ENCODE results near the gene ABCC8. TPM values are rescaled to one million over a fixed set of nuclear protein-coding genes. Genes with fewer than 3 reads are reported as not detected.

The ABCC8 gene
- total RNA-seq, 1 experiment from 2014 or later: 0.47 TPM

Other genes with a start within 250 kb of the ABCC8 start
- gene NUCB2, start 200.1 kb downstream of the ABCC8 start, total RNA-seq (2014; rRNA removed; shearing (Covaris generic)): 5.6 and 19.7 TPM in 2 replicates
- 1.5 and 1.8 TPM in 2 replicates for gene NCR3LG1, start 125.0 kb downstream of the ABCC8 start, total RNA-seq (2014; rRNA removed; shearing (Covaris generic))
- gene KCNJ11, start 88.2 kb downstream of the ABCC8 start, total RNA-seq (2014; rRNA removed; shearing (Covaris generic)): 2.6 and 4.3 TPM in 2 replicates
- not detected in 2 replicates for gene USH1C, start 67.6 kb upstream of the ABCC8 start, total RNA-seq (2014; rRNA removed; shearing (Covaris generic))
- gene OTOG, start 70.4 kb upstream of the ABCC8 start, total RNA-seq (2014; rRNA removed; shearing (Covaris generic)): not detected in 2 replicates
- gene MYOD1, start 242.7 kb upstream of the ABCC8 start, total RNA-seq (2014; rRNA removed; shearing (Covaris generic)): 0.12 TPM in 1 of 2 replicates, not detected in the other

All from G401 (cell line).